Left lung (tissue), 10 donors: ENCODE measurements around the gene TMEM161A. TPM values are rescaled to one million over a fixed set of nuclear protein-coding genes. Genes with fewer than 3 reads are reported as not detected.
A peak's percentile ranks its signal among the peaks of the same experiment; 100 is the strongest.

ENCODE experiments used
- ATAC-seq: fragments of 200-7000 bp; cut with Tn5 transposase; one replicate; pipeline ENCODE4 v1.9.1; 2020; ENCODE audit warnings: moderate library complexity
- DNase-seq, 4 donors: peaks; one replicate each; pipeline ENCODE4 v3.0.0-alpha.2; 2013 to 2020
- H3K27ac ChIP-seq, 2 donors: fragments of 200-600 bp; sonication (generic) in 1 of 2; one replicate each; pipeline versions ENCODE4 v1.5.0 to v1.8.0; 2020 to 2021
- H3K27me3 ChIP-seq, 2 donors: fragments of 200-600 bp; sonication (generic) in 1 of 2; one replicate each; pipeline versions ENCODE4 v1.5.0 to v1.8.0; 2020 to 2021
- H3K36me3 ChIP-seq, 2 donors: fragments of 200-600 bp; sonication (generic) in 1 of 2; one replicate each; pipeline versions ENCODE4 v1.5.0 to v1.8.0; 2020 to 2021
- H3K4me1 ChIP-seq, 2 donors: fragments of 200-600 bp; one replicate each; pipeline ENCODE4 v1.8.0; 2021
- H3K4me3 ChIP-seq, 2 donors: fragments of 200-600 bp; sonication (generic) in 1 of 2; one replicate each; pipeline versions ENCODE4 v1.5.0 to v1.8.0; 2020 to 2021; ENCODE audit warnings: mild to moderate bottlenecking in 1 of 2
- H3K9me3 ChIP-seq, 2 donors: fragments of 200-600 bp; sonication (generic) in 1 of 2; one replicate each; pipeline versions ENCODE4 v1.5.0 to v1.8.0; 2020 to 2021
- intact Hi-C, 2 donors: fragments of 100-400 bp; cut with DNase I; formaldehyde crosslinking; loops; one replicate each; pipeline versions ENCODE4 v1.11.2 to v1.14.2; 2022
- polyA plus RNA-seq, 6 donors: library from polyadenylated mRNA; unstranded; fragments of 120-200 nt; gene quantifications; one replicate each; pipeline ENCODE4 v1.2.1, GENCODE V29; 2013; ENCODE audit not compliant: insufficient read length in 6 of 6
- total RNA-seq, 2 donors: library from RNA; stranded (reverse); fragmentation: NEBNext Ultra II Directional; extraction: Animal tissue kit (Norgen Biotek cat#: 25700); gene quantifications; one replicate each; pipeline ENCODE4 v1.2.1, GENCODE V29; 2021
- TF ChIP-seq, protein P1 (sequence below), 2 donors: fragments of 200-600 bp; sonication (generic) in 1 of 2; IDR thresholded peaks; one replicate each; pipeline versions ENCODE4 v1.5.0 to v1.8.0; 2021; ENCODE audit warnings: antibody characterized with exemption in 2 of 2
- donor health status: DM: no; HTN: yes; CAD: no.
- donor health status: DM: no; HTN: no; CAD: no.

TMEM161A gene
- total and polyA plus RNA-seq, 8 donors: 22.3 to 28.0 (median 25.4) TPM

- no peaks in the 10 kb centered on the region for H3K9me3 ChIP-seq
- H3K36me3 ChIP-seq: peaks cover 0 to 9% of the 10 kb centered on the region in 2 donors
- peaks cover 3 to 31% of the 10 kb centered on the region in 2 donors for H3K4me1 ChIP-seq
- no peak for ATAC-seq
- TF ChIP-seq, protein P1, sequence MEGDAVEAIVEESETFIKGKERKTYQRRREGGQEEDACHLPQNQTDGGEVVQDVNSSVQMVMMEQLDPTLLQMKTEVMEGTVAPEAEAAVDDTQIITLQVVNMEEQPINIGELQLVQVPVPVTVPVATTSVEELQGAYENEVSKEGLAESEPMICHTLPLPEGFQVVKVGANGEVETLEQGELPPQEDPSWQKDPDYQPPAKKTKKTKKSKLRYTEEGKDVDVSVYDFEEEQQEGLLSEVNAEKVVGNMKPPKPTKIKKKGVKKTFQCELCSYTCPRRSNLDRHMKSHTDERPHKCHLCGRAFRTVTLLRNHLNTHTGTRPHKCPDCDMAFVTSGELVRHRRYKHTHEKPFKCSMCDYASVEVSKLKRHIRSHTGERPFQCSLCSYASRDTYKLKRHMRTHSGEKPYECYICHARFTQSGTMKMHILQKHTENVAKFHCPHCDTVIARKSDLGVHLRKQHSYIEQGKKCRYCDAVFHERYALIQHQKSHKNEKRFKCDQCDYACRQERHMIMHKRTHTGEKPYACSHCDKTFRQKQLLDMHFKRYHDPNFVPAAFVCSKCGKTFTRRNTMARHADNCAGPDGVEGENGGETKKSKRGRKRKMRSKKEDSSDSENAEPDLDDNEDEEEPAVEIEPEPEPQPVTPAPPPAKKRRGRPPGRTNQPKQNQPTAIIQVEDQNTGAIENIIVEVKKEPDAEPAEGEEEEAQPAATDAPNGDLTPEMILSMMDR (IDR thresholded peaks at IDR 0.05): no peak
- no peak for DNase-seq
- no peak overlapping the region for H3K27ac ChIP-seq
- intact Hi-C loops: no loop called here
- no peak overlapping the region for H3K4me3 ChIP-seq
- no peaks in the 10 kb centered on the region for H3K27me3 ChIP-seq
Observed at GRCh38 chr19:19170873-19171672, 32.8 kb upstream of the TMEM161A start.

GRCh38 chr19:19170053-19170872 lies 32.0 kb upstream of the TMEM161A start, which contains the start of gene MEF2B:
Gene MEF2B (minus strand): TSS chr19:19170263. CDS start chr19:19150735, 19,528 bp downstream.
- DNase-seq (peak in 3 of 4 donors; percentile 65 to 94 (median 74)), ATAC-seq (peak; percentile 96)
- Histone ChIP-seq H3K4me3 (peak within 1 kb of the TSS in 1 of 2 donors; percentile 6), H3K9me3 (no peaks in the 10 kb centered on the region), H3K27me3 (no peaks in the 10 kb centered on the region), H3K27ac (no peak within 1 kb of the TSS), H3K36me3 (peaks cover 0 to under 1% of the 10 kb centered on the region in 2 donors), H3K4me1 (peaks cover 3 to 31% of the 10 kb centered on the region in 2 donors)
- TF ChIP-seq, protein P1 (IDR thresholded peaks at IDR 0.05): no peak
- intact Hi-C loops: no loop called here

DNA sequence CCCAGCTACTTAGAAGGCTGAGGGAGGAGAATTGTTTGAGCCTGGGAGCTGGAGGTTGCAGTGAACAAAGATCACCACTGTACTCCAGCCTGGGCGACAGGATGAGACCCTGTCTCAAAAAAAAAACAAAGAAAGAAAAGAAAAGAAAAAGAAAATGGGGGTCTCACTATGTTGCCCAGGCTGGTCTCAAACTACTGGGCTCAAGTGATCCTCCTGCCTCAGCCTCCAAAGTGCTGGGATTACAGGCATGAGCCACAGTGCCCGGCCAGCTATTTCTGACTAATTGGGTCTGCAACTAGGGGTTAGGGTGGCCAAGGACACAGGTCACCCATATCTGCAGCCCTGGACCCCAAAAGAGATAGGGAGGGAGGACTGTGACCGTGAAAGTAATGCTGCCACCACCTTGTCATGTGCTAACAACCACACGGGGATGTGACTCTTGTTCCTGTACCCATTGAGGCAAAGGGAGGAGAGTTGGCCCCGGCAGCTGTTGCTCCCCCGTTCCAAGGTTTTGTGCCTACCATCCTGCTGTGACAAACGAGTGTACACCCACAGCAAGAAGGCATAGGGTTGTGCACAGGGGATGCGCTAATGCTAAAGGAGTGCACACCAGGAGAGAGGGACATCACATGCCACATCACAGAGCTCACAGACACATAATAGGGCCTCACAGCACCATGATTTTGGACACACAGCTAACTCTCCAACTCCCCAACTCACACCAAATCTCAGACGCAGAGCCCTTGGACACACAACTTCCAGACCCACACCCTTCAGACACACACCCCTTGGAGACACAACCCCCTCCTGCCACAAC lies 31.2 kb upstream of the TMEM161A start:
- Histone ChIP-seq H3K36me3 (no peaks in the 10 kb centered on the region), H3K9me3 (no peaks in the 10 kb centered on the region), H3K4me3 (peak overlapping the region in 1 of 2 donors; percentile 6), H3K4me1 (peaks cover 3 to 31% of the 10 kb centered on the region in 2 donors), H3K27me3 (no peaks in the 10 kb centered on the region), H3K27ac (no peak overlapping the region)
- intact Hi-C loops: no loop called here
- DNase-seq (no peak), ATAC-seq (no peak)
- TF ChIP-seq, protein P1 (IDR thresholded peaks at IDR 0.05): no peak

- Histone ChIP-seq H3K27me3 (no peaks in the 10 kb centered on the region), H3K27ac (no peak overlapping the region), H3K4me1 (peaks cover 3 to 29% of the 10 kb centered on the region in 2 donors), H3K9me3 (no peaks in the 10 kb centered on the region), H3K4me3 (no peak overlapping the region), H3K36me3 (no peaks in the 10 kb centered on the region)
- no peak for DNase-seq
- TF ChIP-seq, protein P1 (IDR thresholded peaks at IDR 0.05): no peak
- intact Hi-C loops: no loop called here
- ATAC-seq: no peak
Observed at GRCh38 chr19:19167612-19168011, 29.3 kb upstream of the TMEM161A start.
